ENCODE results near the gene GLG1. TPM values are rescaled to one million over a fixed set of nuclear protein-coding genes. Genes with fewer than 3 reads are reported as not detected.
"Not testable (repeated sequence)": the region's sequence is repeated elsewhere in the genome, so short reads cannot be mapped to it uniquely, and the experiment has no call there.

GLG1 gene
- total RNA-seq: 72.7 and 81.4 TPM in 2 replicates

DNA sequence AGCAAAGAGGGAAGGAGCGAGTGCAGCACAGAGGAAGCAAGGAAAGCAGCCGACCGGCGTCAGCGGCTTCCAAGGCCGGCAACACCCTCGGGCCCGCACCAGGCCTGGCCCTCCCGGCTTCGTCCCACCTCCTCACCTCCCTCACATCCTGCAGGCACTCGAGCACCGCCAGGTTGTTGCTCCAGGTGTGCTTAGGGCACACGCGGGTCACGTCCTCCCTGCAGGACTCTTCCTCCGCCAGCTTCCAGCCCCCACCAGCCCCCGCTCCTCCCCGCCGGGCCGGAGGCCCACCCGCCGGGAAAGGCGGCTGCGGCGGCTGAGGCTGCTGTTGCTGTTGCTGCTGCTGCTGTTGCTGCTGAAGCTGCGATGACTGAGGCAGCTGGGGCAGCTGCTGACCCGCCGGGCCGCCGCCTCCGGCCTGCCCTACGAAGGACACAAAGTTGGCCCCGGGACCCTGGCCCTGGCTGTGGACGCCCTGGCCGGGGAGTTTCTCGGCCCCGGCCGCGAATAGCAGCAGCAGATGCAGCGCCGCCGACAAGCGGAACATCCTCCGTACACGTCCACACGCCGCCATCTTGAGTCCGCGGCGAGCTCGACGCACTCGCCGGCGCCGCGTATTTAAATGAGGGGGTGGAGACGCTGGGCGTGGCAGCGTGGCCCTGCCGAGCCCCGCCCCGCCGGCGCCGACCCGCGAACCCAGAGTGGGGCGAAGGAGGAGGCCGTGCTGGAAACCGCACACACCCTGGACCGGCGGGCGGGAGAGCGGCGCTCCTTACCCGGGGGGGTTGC, at the start of gene GLG1:
Gene GLG1, minus strand, starts transcription at position 594 of the 789 bp plus-strand sequence. Its CDS starts 20 bp downstream, at position 574.
- POLR2A ChIA-PET: interaction anchor here (0.5 to 2.2 kb wide), 18 partner anchors 10 to 1041 kb away, joined by 3 to 25 read pairs (median 4); partner anchors contain the start of genes KARS1, MLKL, PSMD7 and RFWD3
- H3K4me3 Mint-ChIP-seq: peak within 1 kb of the TSS; percentile 94
- CTCF ChIA-PET: interaction anchor here (0.8 to 1.8 kb wide), 2 partner anchors 16 to 19 kb away, joined by 3 to 5 read pairs; no protein-coding TSS in a partner anchor
- H3K36me3 Mint-ChIP-seq (ENCODE audit: low read depth): peaks cover 3% of the 10 kb centered on the region
- no peak for TF ChIP-seq CTCF (IDR thresholded peaks at IDR 0.05)
- H3K9me3 Mint-ChIP-seq: no peaks in the 10 kb centered on the region
- intact Hi-C loops (cut with micrococcal nuclease): loop anchor here (1.0 to 10.0 kb wide), 8 partner anchors 17 to 828 kb away; partner anchors contain the start of genes CFDP1, MLKL, PSMD7 and WDR59
- DNase-seq (peak; percentile 94), ATAC-seq (ENCODE audit: low read depth) (peak; percentile 96)
- no peaks in the 10 kb centered on the region for H3K27me3 Mint-ChIP-seq
- peak within 1 kb of the TSS; percentile 91 for H3K27ac Mint-ChIP-seq
- peaks cover 45% of the 10 kb centered on the region for H3K4me1 Mint-ChIP-seq

- intact Hi-C loops (cut with micrococcal nuclease): no loop called here
- DNase-seq (no peak), ATAC-seq (ENCODE audit: low read depth) (no peak)
- Mint-ChIP-seq H3K4me3 (no peak overlapping the region), H3K36me3 (ENCODE audit: low read depth) (peaks cover 73% of the 10 kb centered on the region), H3K4me1 (peaks cover 38% of the 10 kb centered on the region), H3K27me3 (no peaks in the 10 kb centered on the region), H3K9me3 (no peaks in the 10 kb centered on the region), H3K27ac (no peak overlapping the region)
- TF ChIP-seq CTCF (IDR thresholded peaks at IDR 0.05): no peak
- ChIA-PET CTCF (no interaction called here), POLR2A (interaction anchor here (0.6 kb wide), 1 partner anchor 11 kb away, joined by 3 read pairs; no protein-coding TSS in a partner anchor)
Observed at GRCh38 chr16:74654536-74655050, 47.7 kb upstream of the GLG1 start.

DNA sequence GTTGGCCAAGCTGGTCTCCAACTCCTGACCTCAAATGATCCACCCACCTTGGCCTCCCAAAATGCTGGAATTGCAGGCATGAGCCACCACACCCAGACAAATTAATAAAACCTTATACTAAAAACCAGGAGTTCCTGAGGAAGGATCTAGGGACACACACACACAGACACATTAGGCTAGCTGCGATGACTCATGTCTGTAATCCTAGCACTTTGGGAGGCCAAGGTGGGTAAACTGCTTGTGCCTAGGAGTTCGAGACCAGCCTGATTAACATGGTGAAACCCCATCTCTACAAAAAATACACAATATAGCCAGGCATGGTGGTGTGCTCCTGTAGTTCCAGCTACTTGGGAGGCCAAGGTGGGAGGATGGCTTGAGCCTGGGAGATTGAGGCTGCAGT, 46.0 kb upstream of the GLG1 start:
- H3K4me1 Mint-ChIP-seq: peaks cover 23% of the 10 kb centered on the region
- peaks cover 70% of the 10 kb centered on the region for H3K36me3 Mint-ChIP-seq (ENCODE audit: low read depth)
- H3K9me3 Mint-ChIP-seq; H3K4me3 Mint-ChIP-seq; CTCF ChIA-PET; ATAC-seq (ENCODE audit: low read depth); H3K27me3 Mint-ChIP-seq; DNase-seq; H3K27ac Mint-ChIP-seq; POLR2A ChIA-PET; intact Hi-C loops (cut with micrococcal nuclease): not testable (repeated sequence)

GRCh38 chr16:74652249-74652648, 45.3 kb upstream of the GLG1 start:
- H3K36me3 Mint-ChIP-seq (ENCODE audit: low read depth): peaks cover 70% of the 10 kb centered on the region
- H3K9me3 Mint-ChIP-seq: no peaks in the 10 kb centered on the region
- DNase-seq (no peak), ATAC-seq (ENCODE audit: low read depth) (no peak)
- no peak overlapping the region for H3K4me3 Mint-ChIP-seq
- intact Hi-C loops (cut with micrococcal nuclease): no loop called here
- peaks cover 21% of the 10 kb centered on the region for H3K4me1 Mint-ChIP-seq
- no peak overlapping the region for H3K27ac Mint-ChIP-seq
- no peak for TF ChIP-seq CTCF (IDR thresholded peaks at IDR 0.05)
- ChIA-PET CTCF (interaction anchor here (0.8 to 1.5 kb wide), 3 partner anchors 11 to 347 kb away, joined by 3 read pairs; no protein-coding TSS in a partner anchor), POLR2A (no interaction called here)
- H3K27me3 Mint-ChIP-seq: no peaks in the 10 kb centered on the region

- Mint-ChIP-seq H3K4me1 (peaks cover 17% of the 10 kb centered on the region), H3K36me3 (ENCODE audit: low read depth) (peaks cover 70% of the 10 kb centered on the region), H3K27ac (no peak overlapping the region), H3K9me3 (no peaks in the 10 kb centered on the region), H3K4me3 (no peak overlapping the region), H3K27me3 (no peaks in the 10 kb centered on the region)
- no peak for TF ChIP-seq CTCF (IDR thresholded peaks at IDR 0.05)
- DNase-seq: no peak
- POLR2A ChIA-PET: interaction anchor here (1.0 kb wide), 1 partner anchor 15 kb away, joined by 3 read pairs; the partner anchor contains the start of gene RFWD3
- no peak for ATAC-seq (ENCODE audit: low read depth)
- intact Hi-C loops (cut with micrococcal nuclease): no loop called here
- CTCF ChIA-PET: interaction anchor here (0.6 to 1.5 kb wide), 7 partner anchors 12 to 346 kb away, joined by 3 to 5 read pairs (median 3); partner anchors contain the start of gene MLKL
Observed at GRCh38 chr16:74651841-74652240, 44.9 kb upstream of the GLG1 start.
